Duodenal mucosa (tissue), 2 donors: ENCODE data around the gene P2RX4.
"Not testable (repeated sequence)": the region's sequence is repeated elsewhere in the genome, so short reads cannot be mapped to it uniquely, and the experiment has no call there.

Experiments used
- H3K27ac ChIP-seq: one replicate; pipeline ENCODE4 v1.7.0; 2013; ENCODE audit warnings: low read depth, low read length
- H3K27me3 ChIP-seq, 2 donors: one replicate each; pipeline ENCODE4 v1.7.0; 2013; ENCODE audit warnings: low read length in 2 of 2, control low read depth in 1 of 2; ENCODE audit not compliant: insufficient read depth in 2 of 2, control insufficient read depth in 1 of 2
- H3K36me3 ChIP-seq, 2 donors: one replicate each; pipeline ENCODE4 v1.7.0; 2013; ENCODE audit warnings: low read length in 2 of 2, control low read depth in 1 of 2; ENCODE audit not compliant: insufficient read depth in 2 of 2, control insufficient read depth in 1 of 2
- H3K4me1 ChIP-seq, 2 donors: one replicate each; pipeline ENCODE4 v1.7.0; 2013; ENCODE audit warnings: low read length in 2 of 2, control low read depth in 1 of 2; ENCODE audit not compliant: insufficient read depth in 2 of 2, control insufficient read depth in 1 of 2
- H3K4me3 ChIP-seq, 2 donors: one replicate each; pipeline ENCODE4 v1.7.0; 2013; ENCODE audit warnings: low read length in 2 of 2, low read depth in 1 of 2
- H3K9ac ChIP-seq, 2 donors: one replicate each; pipeline ENCODE4 v1.7.0; 2013; ENCODE audit warnings: low read length in 2 of 2, low read depth in 1 of 2
- H3K9me3 ChIP-seq, 2 donors: one replicate each; pipeline ENCODE4 v1.7.0; 2013; ENCODE audit warnings: low read length in 2 of 2, control low read depth in 1 of 2; ENCODE audit not compliant: control insufficient read depth in 1 of 2

The P2RX4 gene

DNA sequence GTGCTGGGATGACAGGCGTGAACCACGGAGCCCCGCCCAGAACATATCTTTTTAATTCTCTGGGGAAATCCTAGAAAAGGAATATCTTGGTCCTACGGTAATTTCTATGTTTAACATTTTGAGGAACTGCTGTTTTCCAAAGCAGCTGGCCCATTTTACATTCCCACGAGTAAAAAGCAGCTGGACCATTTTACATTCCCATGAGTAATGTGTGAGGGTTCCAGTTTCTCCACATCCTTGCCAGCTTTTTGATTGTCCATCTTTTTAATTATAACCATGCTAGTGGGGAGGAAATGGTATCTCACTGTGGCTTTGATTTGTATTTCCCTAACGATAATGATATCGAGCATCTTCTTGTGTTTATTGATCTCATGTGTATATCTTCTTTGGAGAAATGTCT lies 4.4 kb upstream of the P2RX4 start:
- Histone ChIP-seq H3K36me3 (no peaks in the 10 kb centered on the region), H3K9ac (no peak overlapping the region), H3K4me3 (no peak overlapping the region), H3K27me3 (no peaks in the 10 kb centered on the region), H3K27ac (no peak overlapping the region), H3K4me1 (peaks cover 0 to under 1% of the 10 kb centered on the region in 2 donors), H3K9me3 (no peaks in the 10 kb centered on the region)

DNA sequence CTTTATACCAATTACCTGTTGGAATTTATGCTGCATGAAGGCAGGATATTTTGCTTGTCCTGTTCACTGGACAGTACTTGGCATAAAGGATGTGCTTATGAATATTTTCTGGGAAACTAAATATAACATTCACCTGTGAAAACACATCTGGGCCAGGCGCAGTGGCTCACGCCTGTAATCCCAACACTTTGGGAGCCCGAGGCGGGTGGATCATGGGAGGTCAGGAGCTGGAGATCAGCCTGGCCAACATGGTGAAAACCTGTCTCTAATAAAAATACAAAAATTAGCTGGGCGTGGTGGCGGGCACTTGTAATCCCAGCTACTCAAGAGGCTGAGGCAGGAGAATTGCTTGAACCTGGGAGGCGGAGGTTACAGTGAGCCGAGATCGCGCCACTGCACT lies 1.4 kb upstream of the P2RX4 start:
- peaks cover 0 to 12% of the 10 kb centered on the region in 2 donors for H3K4me1 ChIP-seq
- H3K27me3 ChIP-seq, H3K9ac ChIP-seq, H3K27ac ChIP-seq, H3K4me3 ChIP-seq, H3K9me3 ChIP-seq, H3K36me3 ChIP-seq: not testable (repeated sequence)

DNA sequence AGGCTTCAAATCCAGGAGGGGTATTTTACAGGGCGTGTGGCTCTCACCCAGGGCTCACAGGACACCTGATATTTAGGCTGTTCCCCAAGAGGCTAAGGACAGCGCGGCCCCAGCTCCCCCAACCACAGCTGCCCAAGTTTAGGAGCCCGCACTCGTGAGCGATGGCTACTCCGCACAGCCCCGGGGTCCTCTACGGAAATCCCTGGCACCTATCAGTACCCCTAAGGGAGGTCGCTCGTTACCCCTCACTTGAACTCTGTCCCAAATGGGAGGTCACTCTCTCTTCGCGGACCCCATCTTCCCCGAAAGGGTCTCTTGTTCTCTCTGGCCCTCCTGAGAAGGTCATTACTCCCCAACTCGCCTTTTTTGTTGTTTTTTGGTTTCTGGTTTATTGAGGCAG lies 708 bp upstream of the P2RX4 start:
- H3K9ac ChIP-seq, result no peak overlapping the region
- peak overlapping the region in 1 of 2 donors; percentile 3 for H3K4me3 ChIP-seq
- no peaks in the 10 kb centered on the region for H3K9me3 ChIP-seq

GRCh38 chr12:121212875-121213274 lies 2.9 kb downstream of the P2RX4 start:
- peaks cover 0 to 7% of the 10 kb centered on the region in 2 donors for H3K36me3 ChIP-seq
- H3K9me3 ChIP-seq, result no peaks in the 10 kb centered on the region
- H3K9ac ChIP-seq, result no peak overlapping the region
- no peak overlapping the region for H3K4me3 ChIP-seq
- H3K27me3 ChIP-seq, result no peaks in the 10 kb centered on the region
- peaks cover 39 to 48% of the 10 kb centered on the region in 2 donors for H3K4me1 ChIP-seq
- H3K27ac ChIP-seq, result no peak overlapping the region

More for the DNA sequence above, 708 bp upstream of the P2RX4 start:
- Histone ChIP-seq H3K27me3 (no peaks in the 10 kb centered on the region), H3K27ac (no peak overlapping the region), H3K4me1 (peaks cover 5 to 19% of the 10 kb centered on the region in 2 donors), H3K36me3 (no peaks in the 10 kb centered on the region)

DNA sequence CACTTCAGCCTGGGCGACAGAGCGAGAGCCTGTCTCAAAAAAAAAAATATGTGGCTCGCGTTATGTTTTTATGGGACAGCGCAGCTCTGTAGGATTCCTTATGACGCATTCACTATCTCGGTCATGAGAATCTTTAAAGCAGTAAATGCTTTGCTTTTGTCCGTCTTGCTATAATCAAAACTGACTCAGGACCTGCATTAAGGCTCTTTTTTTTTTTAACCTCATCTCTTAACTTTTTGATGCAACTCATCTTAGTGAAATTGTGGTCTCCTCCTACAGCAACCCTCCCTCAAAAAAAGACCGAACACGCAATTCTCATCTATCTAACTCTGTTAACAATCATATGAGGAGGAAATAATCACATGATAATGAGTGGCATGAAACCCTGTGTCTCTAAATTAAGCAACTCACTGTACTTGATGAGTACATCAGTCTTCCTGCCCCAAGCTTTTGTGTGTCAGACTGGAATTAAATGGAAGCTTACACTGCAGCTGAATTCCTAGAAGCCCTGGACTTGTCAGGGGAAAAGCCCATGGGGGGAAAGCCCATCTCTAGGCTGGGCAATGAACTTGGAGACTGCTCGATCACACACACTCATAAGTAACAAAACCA lies 4.3 kb downstream of the P2RX4 start:
- Histone ChIP-seq H3K36me3 (peaks cover 0 to 7% of the 10 kb centered on the region in 2 donors), H3K9me3 (no peaks in the 10 kb centered on the region), H3K27me3 (no peaks in the 10 kb centered on the region), H3K9ac (peak overlapping the region; percentile 27 to 30), H3K27ac (peak overlapping the region; percentile 17), H3K4me1 (peaks cover 48 to 51% of the 10 kb centered on the region in 2 donors), H3K4me3 (peak overlapping the region; percentile 2 to 11)

- H3K27me3 ChIP-seq, result no peaks in the 10 kb centered on the region
- peaks cover 48 to 51% of the 10 kb centered on the region in 2 donors for H3K4me1 ChIP-seq
- H3K9me3 ChIP-seq, result no peaks in the 10 kb centered on the region
- H3K4me3 ChIP-seq, result peak overlapping the region in 1 of 2 donors; percentile 13
- H3K27ac ChIP-seq, result peak overlapping the region; percentile 52
- peaks cover 0 to 7% of the 10 kb centered on the region in 2 donors for H3K36me3 ChIP-seq
- peak overlapping the region; percentile 27 to 30 for H3K9ac ChIP-seq
Measured at GRCh38 chr12:121214855-121215745, 5.2 kb downstream of the P2RX4 start.

DNA sequence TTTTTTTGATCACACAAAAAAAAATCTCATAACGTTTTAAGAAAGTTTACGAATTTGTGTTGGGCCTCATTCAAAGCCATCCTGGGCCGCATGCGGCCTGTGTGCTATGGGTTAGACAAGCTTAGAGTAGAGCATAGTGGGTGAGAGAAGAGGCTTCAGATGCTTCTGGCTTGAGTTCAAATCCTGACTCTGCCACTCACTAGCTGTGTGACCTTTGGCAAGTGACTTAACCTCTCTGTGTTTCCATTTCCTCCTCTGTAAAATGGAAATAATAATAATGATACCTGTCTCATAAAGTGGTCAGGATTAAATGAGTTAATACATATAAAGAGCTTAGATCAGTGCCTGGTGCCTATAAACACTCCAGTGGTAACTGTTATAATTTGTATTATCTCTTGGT lies 6.2 kb downstream of the P2RX4 start:
- Histone ChIP-seq H3K9me3 (no peaks in the 10 kb centered on the region), H3K4me3 (no peak overlapping the region), H3K27me3 (no peaks in the 10 kb centered on the region), H3K4me1 (peaks cover 45 to 48% of the 10 kb centered on the region in 2 donors), H3K27ac (no peak overlapping the region), H3K36me3 (peaks cover 0 to 7% of the 10 kb centered on the region in 2 donors), H3K9ac (no peak overlapping the region)

DNA sequence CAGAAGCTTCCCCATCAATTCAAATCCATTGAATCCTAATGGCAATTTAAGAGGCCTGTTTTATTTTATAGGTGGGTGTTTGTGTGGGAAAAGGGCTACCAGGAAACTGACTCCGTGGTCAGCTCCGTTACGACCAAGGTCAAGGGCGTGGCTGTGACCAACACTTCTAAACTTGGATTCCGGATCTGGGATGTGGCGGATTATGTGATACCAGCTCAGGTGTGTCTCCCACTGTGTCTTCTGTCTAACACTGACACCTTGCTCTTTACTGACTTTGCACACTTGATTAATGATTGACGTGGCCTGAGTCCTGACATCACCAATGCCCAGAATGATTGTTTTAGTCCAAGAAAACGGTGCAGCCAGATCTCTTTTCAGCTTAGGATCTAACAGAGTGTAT lies 7.1 kb downstream of the P2RX4 start:
- Histone ChIP-seq H3K27ac (peak overlapping the region; percentile 64), H3K4me3 (no peak overlapping the region), H3K9me3 (no peaks in the 10 kb centered on the region), H3K4me1 (peaks cover 41 to 48% of the 10 kb centered on the region in 2 donors), H3K9ac (peak overlapping the region in 1 of 2 donors; percentile 46), H3K36me3 (peaks cover 6 to 7% of the 10 kb centered on the region in 2 donors), H3K27me3 (no peaks in the 10 kb centered on the region)

GRCh38 chr12:121217761-121218160 lies 7.8 kb downstream of the P2RX4 start:
- Histone ChIP-seq H3K36me3 (peaks cover 6 to 9% of the 10 kb centered on the region in 2 donors), H3K4me1 (peaks cover 42 to 49% of the 10 kb centered on the region in 2 donors), H3K4me3 (no peak overlapping the region), H3K27ac (no peak overlapping the region), H3K9ac (no peak overlapping the region), H3K27me3 (no peaks in the 10 kb centered on the region), H3K9me3 (no peaks in the 10 kb centered on the region)
